K562 (cell line): ENCODE measurements around the gene TOR1B. TPM values are rescaled to one million over a fixed set of nuclear protein-coding genes. Genes with fewer than 3 reads are reported as not detected.
A peak's percentile ranks its signal among the peaks of the same experiment; 100 is the strongest.
"Not testable (repeated sequence)": the region's sequence is repeated elsewhere in the genome, so short reads cannot be mapped to it uniquely, and the experiment has no call there.

Experiments used
- ATAC-seq: fragments of 200-7000 bp; cut with Tn5 transposase; 3 replicates; pipeline ENCODE4 v1.9.1; 2020; ENCODE audit warnings: moderate library complexity
- BruUV-seq: library from RNA; stranded (reverse); fragments of 400-500 nt; replicated peaks from 2 replicates; lab custom pipeline; 2021; lab: Mats Ljungman, UMichigan
- CTCF ChIA-PET: fragments of 300-600 bp; formaldehyde crosslinking; extraction: SDS; loops from one replicate; lab custom pipeline; 2021; ENCODE audit warnings: low intra/inter-chr PET ratio; lab: Yijun Ruan, JAX
- POLR2A ChIA-PET: fragments of 300-600, 350-650 bp; sonication (Branson Sonifier 250); formaldehyde crosslinking; extraction: SDS; loops from one replicate; lab custom pipeline; 2021; ENCODE audit warnings: antibody characterized with exemption, inconsistent platforms; lab: Yijun Ruan, JAX
- DNase-seq, 4 experiments: peaks; one replicate each; pipeline versions ENCODE4 v3.0.0 to v3.0.0-alpha.2; 2011 to 2018; ENCODE audit warnings: low spot score in 3 of 4, mixed read lengths in 3 of 4; ENCODE audit errors: extremely low read depth in 1 of 4
- FAIRE-seq: peaks from 2 replicates; lab custom pipeline; 2011; peaks lifted over from hg19 to GRCh38; lab: Jason Lieb, UNC
- H2AFZ ChIP-seq: 2 replicates; pipeline ENCODE4 v1.6.0; 2011; ENCODE audit warnings: low read depth, low read length, control low read depth, inconsistent platforms
- H3K27ac ChIP-seq: fragments of 200-600 bp; 3 replicates; pipeline ENCODE4 v1.8.0; 2011; ENCODE audit warnings: low read depth, mild to moderate bottlenecking, control low read depth, inconsistent platforms, low read length, moderate library complexity, mixed read lengths; ENCODE audit errors: extremely low read depth
- H3K27me3 ChIP-seq, 2 experiments: fragments of 300-600 bp in 1 of 2; 2 replicates in 1 of 2; 3 replicates in 1 of 2; pipeline versions ENCODE4 v1.6.0 to v1.8.0; 2011; ENCODE audit warnings: inconsistent platforms in 2 of 2, low read length in 2 of 2, mild to moderate bottlenecking in 1 of 2, mixed read lengths in 1 of 2, moderate library complexity in 1 of 2; ENCODE audit not compliant: control insufficient read depth in 2 of 2, insufficient read depth in 2 of 2
- H3K36me3 ChIP-seq: fragments of 300-600 bp; 3 replicates; pipeline ENCODE4 v1.8.0; 2011; ENCODE audit warnings: mild to moderate bottlenecking, low read length, inconsistent platforms; ENCODE audit not compliant: control insufficient read depth, insufficient read depth
- H3K4me1 ChIP-seq, 2 experiments: fragments of 200-600 bp in 1 of 2; replicated peaks in 1 of 2; 2 replicates in 1 of 2; 3 replicates in 1 of 2; pipeline versions ENCODE4 v1.5.1 to v1.8.0; 2011; ENCODE audit warnings: inconsistent platforms in 2 of 2, low read length in 2 of 2, mild to moderate bottlenecking in 1 of 2, mixed read lengths in 1 of 2, moderate library complexity in 1 of 2; ENCODE audit not compliant: control insufficient read depth in 2 of 2, insufficient read depth in 2 of 2
- H3K4me2 ChIP-seq: 2 replicates; pipeline ENCODE4 v1.6.1; 2011; ENCODE audit warnings: low read length, control low read depth, inconsistent platforms, mixed read lengths; ENCODE audit not compliant: insufficient read depth
- H3K4me3 ChIP-seq: fragments of 200-600 bp; sonication (generic), shearing (Covaris generic); 2 replicates; pipeline ENCODE4 v1.5.1; 2016; ENCODE audit warnings: control low read depth, inconsistent platforms
- H3K79me2 ChIP-seq: fragments of 200-600 bp; 3 replicates; pipeline ENCODE4 v1.8.0; 2011; ENCODE audit warnings: low read length, inconsistent platforms; ENCODE audit not compliant: control insufficient read depth, insufficient read depth
- H3K9ac ChIP-seq, 2 experiments: 2 replicates each; pipeline versions ENCODE4 v1.6.0 to v1.6.1; 2011; ENCODE audit warnings: low read depth in 2 of 2, low read length in 2 of 2, control low read depth in 1 of 2, inconsistent platforms in 1 of 2, mild to moderate bottlenecking in 1 of 2, mixed read lengths in 1 of 2; ENCODE audit not compliant: insufficient read depth in 1 of 2
- H3K9me1 ChIP-seq: one replicate; pipeline ENCODE4 v1.6.0; 2011; ENCODE audit warnings: inconsistent platforms, mild to moderate bottlenecking, low read length, moderate library complexity; ENCODE audit not compliant: control insufficient read depth, insufficient read depth
- H3K9me3 ChIP-seq: replicated peaks from 2 replicates; pipeline ENCODE4 v1.5.1; 2011; ENCODE audit warnings: low read depth, low read length, inconsistent platforms; ENCODE audit not compliant: control insufficient read depth, insufficient read depth
- H4K20me1 ChIP-seq: replicated peaks from 2 replicates; pipeline ENCODE4 v1.6.1; 2011; ENCODE audit warnings: low read length, inconsistent platforms, mixed read lengths; ENCODE audit not compliant: control insufficient read depth, insufficient read depth
- BCOR ChIP-seq: fragments of 450-650 bp; IDR thresholded peaks from 2 replicates; pipeline ENCODE4 v1.6.1; 2016
- CREBBP ChIP-seq: IDR thresholded peaks from one replicate; pipeline ENCODE4 v1.6.1; 2012; ENCODE audit warnings: low read depth, mild to moderate bottlenecking, control low read depth, inconsistent platforms, low read length
- CTBP1 ChIP-seq: fragments of 450-650 bp; IDR thresholded peaks from 2 replicates; pipeline ENCODE4 v1.6.1; 2016; ENCODE audit warnings: borderline replicate concordance
- ELF2 ChIP-seq: fragments of 250-450 bp; sonication (Bioruptor Pico); IDR thresholded peaks from 2 replicates; pipeline ENCODE4 v1.5.0; 2021; ENCODE audit warnings: mild to moderate bottlenecking
- HCFC1 ChIP-seq: IDR thresholded peaks from 2 replicates; pipeline ENCODE4 v1.6.1; 2012; ENCODE audit warnings: low read depth, low read length, improper control_type of control experiment
- HMG20A ChIP-seq: fragments of 450-650 bp; formaldehyde crosslinking; conservative IDR thresholded peaks from 2 replicates; pipeline ENCODE4 v1.4.0; 2020; ENCODE audit warnings: mild to moderate bottlenecking, mixed read lengths
- NFYB ChIP-seq: IDR thresholded peaks from 2 replicates; pipeline ENCODE4 v1.6.1; 2011; ENCODE audit warnings: mild to moderate bottlenecking, moderate library complexity; ENCODE audit not compliant: insufficient read length; ENCODE audit errors: extremely low read depth
- SMC3 ChIP-seq: conservative IDR thresholded peaks from 2 replicates; pipeline ENCODE4 v1.6.1; 2011; ENCODE audit warnings: low read depth, low read length, improper control_type of control experiment; ENCODE audit not compliant: insufficient read depth
- STAG1 ChIP-seq: sonication (generic); formaldehyde crosslinking; IDR thresholded peaks from 2 replicates; pipeline ENCODE4 v1.5.0; 2020; ENCODE audit warnings: missing genetic modification reagents, borderline replicate concordance
- ZNF121 ChIP-seq: sonication (generic); formaldehyde crosslinking; conservative IDR thresholded peaks from 2 replicates; pipeline ENCODE4 v1.8.0; 2022; ENCODE audit warnings: missing genetic modification reagents
- ZNF140 ChIP-seq: fragments of 250-450 bp; sonication (Bioruptor Pico); IDR thresholded peaks from 2 replicates; pipeline ENCODE4 v1.8.0; 2021; ENCODE audit warnings: moderate library complexity, mild to moderate bottlenecking, inconsistent platforms
- ZNF644 ChIP-seq: fragments of 200-800 bp; sonication (Bioruptor generic); IDR thresholded peaks from 2 replicates; pipeline ENCODE4 v1.6.1; 2016; ENCODE audit warnings: low read depth, missing genetic modification characterization, missing compliant biosample characterization
- ZNF785 ChIP-seq: fragments of 250-450 bp; sonication (Bioruptor Pico); IDR thresholded peaks from 2 replicates; pipeline ENCODE4 v1.4.0; 2020; ENCODE audit warnings: mild to moderate bottlenecking
- WGBS: fragments of 100-300 bp; shearing (Covaris generic); methylation state at CpG from one replicate; pipeline ENCODE4 v1.1.6; 2016; ENCODE audit warnings: low coverage, mixed read lengths; ENCODE audit not compliant: insufficient coverage; ENCODE audit errors: missing lambda C conversion rate; 5-methylcytosine and 5-hydroxymethylcytosine counted together
- in situ Hi-C: fragments of 300-500 bp; cut with MboI; formaldehyde crosslinking; loops from 4 replicates; pipeline ENCODE4 v1.15.0; 2018; ENCODE audit warnings: inconsistent platforms, mixed read lengths
- intact Hi-C: fragments of 100-400 bp; cut with micrococcal nuclease; formaldehyde crosslinking; loops from 2 replicates; pipeline ENCODE4 v1.14.2; 2022
- polyA plus RNA-seq, 8 experiments: library from polyadenylated mRNA; depleted of rRNA in 4 of 8; stranded (reverse) in 5 of 8; unstranded in 3 of 8; fragments of >200 nt; fragmentation: Nextera tagmentation in 2 of 8; fragmentation: Illumina TruSeq in 1 of 8; extraction: Ambion mirVana in 2 of 8; extraction: Trizol in 1 of 8; gene quantifications; 2 replicates each; pipeline versions ENCODE4 v1.2.1 to v1.2.3, GENCODE V29; 2011 to 2014; ENCODE audit warnings: inconsistent platforms in 1 of 8, missing spikeins in 1 of 8
- total RNA-seq, 7 experiments: library from RNA; depleted of rRNA in 6 of 7; stranded (reverse); fragments of >200 nt in 6 of 7; fragmentation: Illumina TruSeq in 2 of 7; extraction: Trizol in 2 of 7; gene quantifications; 2 replicates each; pipeline versions ENCODE4 v1.2.1 to v1.2.3, GENCODE V29; 2011 to 2021; ENCODE audit warnings: low replicate concordance in 1 of 7
- TF ChIP-seq, protein P1 (sequence below): fragments of 450-650 bp; IDR thresholded peaks from 2 replicates; pipeline ENCODE4 v1.6.1; 2016; ENCODE audit warnings: missing biosample characterization, missing genetic modification characterization
- TF ChIP-seq, protein P2 (sequence below): fragments of 250-450 bp; sonication (Bioruptor Pico); IDR thresholded peaks from 2 replicates; pipeline ENCODE4 v1.4.0; 2020

TOR1B gene
- total and polyA plus RNA-seq, 9 of the 15 experiments (the other 6 are each of a cell fraction or from before 2014, with no cell fraction given): 4.2 to 36.5 (median 24.6) TPM

DNA sequence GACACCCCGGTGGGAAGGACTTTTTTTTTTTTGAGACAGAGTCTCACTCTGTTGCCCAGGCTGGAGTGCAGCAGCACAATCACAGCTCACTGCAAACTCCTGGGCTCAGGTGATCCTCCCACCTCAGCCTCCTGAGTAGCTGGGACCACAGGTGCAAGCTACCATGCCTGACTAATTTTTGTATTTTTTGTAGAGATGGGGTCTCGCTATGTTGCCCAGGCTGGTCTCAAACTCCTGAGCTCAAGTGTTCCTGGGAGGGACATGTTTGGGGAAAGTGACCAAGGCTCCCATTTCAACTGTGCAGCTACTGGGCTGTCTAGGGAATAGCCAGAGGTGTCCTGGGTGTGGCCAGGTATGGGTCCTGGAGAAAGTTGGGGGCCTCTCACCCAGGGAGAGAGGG lies 7.0 kb upstream of the TOR1B start:
- TF ChIP-seq ZNF121 (peak; percentile 96), BCOR (peak; percentile 33; the same call in 1 of the 2 replicates)
- in situ Hi-C loops: loop anchor here (10.0 to 25.0 kb wide), 2 partner anchors 631 to 1509 kb away; partner anchors contain the start of genes GOLGA2 and SWI5
- H3K4me1 ChIP-seq, H3K9me1 ChIP-seq, H3K4me2 ChIP-seq, ATAC-seq, FAIRE-seq, H3K4me3 ChIP-seq, H3K79me2 ChIP-seq, CTCF ChIA-PET, H3K9me3 ChIP-seq, H3K27ac ChIP-seq, intact Hi-C loops, H3K9ac ChIP-seq, BruUV-seq, H3K36me3 ChIP-seq, H4K20me1 ChIP-seq, H2AFZ ChIP-seq: not testable (repeated sequence)
- POLR2A ChIA-PET: interaction anchor here (0.6 to 0.7 kb wide), 4 partner anchors 12 to 159 kb away, joined by 3 to 4 read pairs (median 3); no protein-coding TSS in a partner anchor
- peaks cover 35 to 43% of the 10 kb centered on the region in 2 experiments for H3K27me3 ChIP-seq
- WGBS: 0% methylated on average over 2 of the region's 2 CpGs
- peak in 1 of 4 experiments; percentile 9 for DNase-seq

DNA sequence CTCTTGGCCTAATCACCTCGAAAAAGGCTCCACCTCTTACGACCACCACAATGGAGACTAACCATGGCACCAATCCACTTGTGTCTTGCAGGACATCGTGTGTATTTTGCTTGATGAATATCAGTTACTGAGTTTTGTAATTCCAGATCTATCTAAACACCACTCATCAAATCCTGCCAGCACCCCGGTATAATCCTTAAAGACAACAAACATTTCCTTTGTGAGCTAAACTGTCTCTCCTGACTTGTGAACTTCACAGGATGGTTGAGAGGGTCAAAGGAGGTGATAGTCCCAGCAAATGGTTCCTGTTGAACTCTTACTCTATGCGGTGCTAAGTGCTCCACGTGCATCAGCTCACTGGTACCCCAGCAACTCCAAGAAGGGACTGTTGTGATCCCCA lies 4.0 kb upstream of the TOR1B start:
- Histone ChIP-seq H3K9me3 (no peaks in the 10 kb centered on the region), H3K27ac (no peak overlapping the region), H3K79me2 (peaks cover 6% of the 10 kb centered on the region), H3K9me1 (no peaks in the 10 kb centered on the region), H3K27me3 (peaks cover 21 to 28% of the 10 kb centered on the region in 2 experiments), H3K36me3 (peaks cover under 1% of the 10 kb centered on the region; the same call in 1 of the 3 replicates), H3K4me2 (no peak overlapping the region), H3K4me3 (no peak overlapping the region), H4K20me1 (peaks cover 6% of the 10 kb centered on the region; the same call in 1 of the 2 replicates), H3K9ac (no peak overlapping the region), H3K4me1 (peaks cover 5 to 19% of the 10 kb centered on the region in 2 experiments; a peak in 4 of 5 replicates), H2AFZ (no peak overlapping the region)
- 19% methylated on average over 6 of the region's 6 CpGs for WGBS
- ATAC-seq: no peak
- ChIA-PET POLR2A (interaction anchor here (0.8 to 1.1 kb wide), 2 partner anchors 8 to 70 kb away, joined by 3 read pairs; no protein-coding TSS in a partner anchor), CTCF (no interaction called here)
- in situ Hi-C loops (loop anchor here (10.0 to 25.0 kb wide), 2 partner anchors 634 to 1512 kb away; partner anchors contain the start of genes GOLGA2 and SWI5), intact Hi-C loops (no loop called here)
- no peak for TF ChIP-seq ZNF644 (tag)
- TF ChIP-seq CREBBP: no peak
- TF ChIP-seq CTBP1: no peak
- TF ChIP-seq STAG1 (CRISPR knock-in tag): no peak
- TF ChIP-seq NFYB: no peak
- no peak for TF ChIP-seq HCFC1
- TF ChIP-seq ZNF140 (CRISPR knock-in tag): no peak
- no peak for TF ChIP-seq ZNF785 (CRISPR knock-in tag)
- TF ChIP-seq, protein P1, sequence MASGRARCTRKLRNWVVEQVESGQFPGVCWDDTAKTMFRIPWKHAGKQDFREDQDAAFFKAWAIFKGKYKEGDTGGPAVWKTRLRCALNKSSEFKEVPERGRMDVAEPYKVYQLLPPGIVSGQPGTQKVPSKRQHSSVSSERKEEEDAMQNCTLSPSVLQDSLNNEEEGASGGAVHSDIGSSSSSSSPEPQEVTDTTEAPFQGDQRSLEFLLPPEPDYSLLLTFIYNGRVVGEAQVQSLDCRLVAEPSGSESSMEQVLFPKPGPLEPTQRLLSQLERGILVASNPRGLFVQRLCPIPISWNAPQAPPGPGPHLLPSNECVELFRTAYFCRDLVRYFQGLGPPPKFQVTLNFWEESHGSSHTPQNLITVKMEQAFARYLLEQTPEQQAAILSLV: no peak
- no peak for TF ChIP-seq HMG20A (CRISPR knock-in tag)
- TF ChIP-seq, protein P2, sequence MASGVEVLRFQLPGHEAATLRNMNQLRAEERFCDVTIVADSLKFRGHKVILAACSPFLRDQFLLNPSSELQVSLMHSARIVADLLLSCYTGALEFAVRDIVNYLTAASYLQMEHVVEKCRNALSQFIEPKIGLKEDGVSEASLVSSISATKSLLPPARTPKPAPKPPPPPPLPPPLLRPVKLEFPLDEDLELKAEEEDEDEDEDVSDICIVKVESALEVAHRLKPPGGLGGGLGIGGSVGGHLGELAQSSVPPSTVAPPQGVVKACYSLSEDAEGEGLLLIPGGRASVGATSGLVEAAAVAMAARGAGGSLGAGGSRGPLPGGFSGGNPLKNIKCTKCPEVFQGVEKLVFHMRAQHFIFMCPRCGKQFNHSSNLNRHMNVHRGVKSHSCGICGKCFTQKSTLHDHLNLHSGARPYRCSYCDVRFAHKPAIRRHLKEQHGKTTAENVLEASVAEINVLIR (CRISPR knock-in tag): no peak
- no peak for TF ChIP-seq SMC3
- no peak for TF ChIP-seq ELF2 (CRISPR knock-in tag)
- DNase-seq: no peak
- no TSS peak for BruUV-seq
- FAIRE-seq: no peak
